H1 (cell line): Measurements from ENCODE around the gene GNAS. TPM values are rescaled to one million over a fixed set of nuclear protein-coding genes. Genes with fewer than 3 reads are reported as not detected.

ENCODE experiments used
- CEBPB ChIP-seq: IDR thresholded peaks from 2 replicates; pipeline ENCODE4 v1.6.1; 2012; ENCODE audit warnings: low read depth, low read length
- CHD1 ChIP-seq: IDR thresholded peaks from 2 replicates; pipeline ENCODE4 v1.6.1; 2012; ENCODE audit warnings: low read depth, low read length, improper control_type of control experiment
- EGR1 ChIP-seq: IDR thresholded peaks from 2 replicates; pipeline ENCODE4 v1.6.1; 2011; ENCODE audit warnings: low read depth, low read length, borderline replicate concordance
- EZH2 ChIP-seq: fragments of 200-600 bp; sonication (generic); IDR thresholded peaks from 2 replicates; pipeline ENCODE4 v1.7.1; 2012; ENCODE audit warnings: low read depth, mild to moderate bottlenecking, moderate library complexity, low read length, inconsistent platforms; ENCODE audit not compliant: severe bottlenecking
- GABPA ChIP-seq: IDR thresholded peaks from 2 replicates; pipeline ENCODE4 v1.6.1; 2011; ENCODE audit warnings: mild to moderate bottlenecking, low read length, moderate library complexity, borderline replicate concordance; ENCODE audit not compliant: insufficient read depth
- KDM4A ChIP-seq: IDR thresholded peaks from one replicate; pipeline ENCODE4 v1.7.1; 2012; ENCODE audit warnings: low read depth, mild to moderate bottlenecking, moderate library complexity, low read length, inconsistent platforms; ENCODE audit not compliant: severe bottlenecking
- NRF1 ChIP-seq: IDR thresholded peaks from 2 replicates; pipeline ENCODE4 v1.6.1; 2011; ENCODE audit warnings: mild to moderate bottlenecking, low read depth, low read length, improper control_type of control experiment
- POU5F1 ChIP-seq: IDR thresholded peaks from 2 replicates; pipeline ENCODE4 v1.6.1; 2011; ENCODE audit warnings: low read depth, mild to moderate bottlenecking, low read length, moderate library complexity
- TCF12 ChIP-seq: IDR thresholded peaks from 2 replicates; pipeline ENCODE4 v1.6.1; 2011; ENCODE audit warnings: low read depth, mild to moderate bottlenecking, low read length
- TEAD4 ChIP-seq: IDR thresholded peaks from 2 replicates; pipeline ENCODE4 v1.6.1; 2012; ENCODE audit warnings: low read depth, low read length, inconsistent platforms, mixed read lengths
- ZNF274 ChIP-seq: IDR thresholded peaks from 2 replicates; pipeline ENCODE4 v1.7.0; 2012; ENCODE audit warnings: low read length, borderline replicate concordance; ENCODE audit errors: extremely low read depth
- polyA plus RNA-seq, 7 experiments: library from polyadenylated mRNA; depleted of rRNA in 3 of 7; stranded (reverse) in 5 of 7; unstranded in 2 of 7; fragments of >200 nt in 5 of 7; fragments of 200-250 nt in 2 of 7; gene quantifications; 1 replicate in 5 of 7; 2 replicates in 1 of 7; 4 replicates in 1 of 7; pipeline versions ENCODE4 v1.2.1 to v1.2.3, GENCODE V29; 2011 to 2013; ENCODE audit warnings: missing spikeins in 2 of 7, mixed read lengths in 2 of 7
- total RNA-seq: library from RNA; stranded (reverse); fragmentation: NEBNext Ultra II Directional; extraction: Animal tissue kit (Norgen Biotek cat#: 25700); gene quantifications from 2 replicates; pipeline ENCODE4 v1.2.1, GENCODE V29; 2021

GNAS gene
- total and polyA plus RNA-seq, 2 of the 8 experiments (the other 6 are each of a cell fraction or from before 2014, with no cell fraction given): 989 to 1,613 TPM

- TF ChIP-seq GABPA (no peak), TEAD4 (no peak), CHD1 (no peak), NRF1 (no peak), CEBPB (no peak), KDM4A (no peak), ZNF274 (no peak), POU5F1 (no peak), EZH2 (no peak), EGR1 (no peak), TCF12 (no peak)
Observed at GRCh38 chr20:58909585-58909984, 57.1 kb downstream of the GNAS start (continued).
